Mesenchymal stem cell (in vitro differentiated cells and primary cell): ENCODE results near the gene ARHGAP6.

ENCODE experiments used
- DNase-seq: peaks from one replicate; pipeline ENCODE4 v3.0.0-alpha.2; 2013
- H2AFZ ChIP-seq: one replicate; pipeline ENCODE4 v1.6.1; 2013; ENCODE audit warnings: low read depth, mild to moderate bottlenecking, control low read depth, inconsistent platforms, low read length, moderate library complexity
- H2AK5ac ChIP-seq: 2 replicates; pipeline ENCODE4 v1.6.1; 2013; ENCODE audit warnings: low read length, moderate library complexity, mild to moderate bottlenecking, inconsistent platforms; ENCODE audit not compliant: severe bottlenecking
- H2BK120ac ChIP-seq: one replicate; pipeline ENCODE4 v1.6.1; 2013; ENCODE audit warnings: low read depth, mild to moderate bottlenecking, inconsistent platforms, low read length, moderate library complexity
- H2BK12ac ChIP-seq, 2 experiments: one replicate each; pipeline ENCODE4 v1.6.1; 2013; ENCODE audit warnings: inconsistent platforms in 2 of 2, low read length in 2 of 2, mild to moderate bottlenecking in 2 of 2, moderate library complexity in 2 of 2, control low read depth in 1 of 2
- H2BK15ac ChIP-seq: one replicate; pipeline ENCODE4 v1.6.1; 2013; ENCODE audit warnings: mild to moderate bottlenecking, low read depth, inconsistent platforms; ENCODE audit not compliant: poor library complexity, severe bottlenecking
- H2BK5ac ChIP-seq: 2 replicates; pipeline ENCODE4 v1.6.1; 2013; ENCODE audit warnings: low read depth, mild to moderate bottlenecking, low read length, control low read depth, inconsistent platforms; ENCODE audit not compliant: poor library complexity, severe bottlenecking
- H3K14ac ChIP-seq, 2 experiments: one replicate each; pipeline ENCODE4 v1.6.1; 2013; ENCODE audit warnings: inconsistent platforms in 2 of 2, low read length in 2 of 2, control low read depth in 1 of 2, mild to moderate bottlenecking in 1 of 2, moderate library complexity in 1 of 2
- H3K18ac ChIP-seq, 2 experiments: one replicate each; pipeline ENCODE4 v1.6.1; 2013; ENCODE audit warnings: inconsistent platforms in 2 of 2, low read length in 2 of 2, control low read depth in 1 of 2, low read depth in 1 of 2, mild to moderate bottlenecking in 1 of 2
- H3K23ac ChIP-seq, 2 experiments: one replicate each; pipeline ENCODE4 v1.6.1; 2013; ENCODE audit warnings: inconsistent platforms in 2 of 2, low read length in 2 of 2, mild to moderate bottlenecking in 2 of 2, moderate library complexity in 2 of 2, control low read depth in 1 of 2
- H3K27ac ChIP-seq: 2 replicates; pipeline ENCODE4 v1.5.1; 2013; ENCODE audit warnings: mild to moderate bottlenecking, moderate library complexity, low read length, control low read depth, inconsistent platforms; ENCODE audit not compliant: poor library complexity, severe bottlenecking
- H3K27me3 ChIP-seq, 2 experiments: 2 replicates each; pipeline versions ENCODE4 v1.6.1 to v1.7.0; 2013; ENCODE audit warnings: low read length in 2 of 2, mild to moderate bottlenecking in 2 of 2, moderate library complexity in 2 of 2, control low read depth in 1 of 2, inconsistent platforms in 1 of 2; ENCODE audit not compliant: control insufficient read depth in 1 of 2, insufficient read depth in 1 of 2
- H3K36me3 ChIP-seq, 2 experiments: 2 replicates each; pipeline versions ENCODE4 v1.6.1 to v1.7.0; 2013; ENCODE audit warnings: low read length in 2 of 2, control low read depth in 1 of 2, inconsistent platforms in 1 of 2, low read depth in 1 of 2, mild to moderate bottlenecking in 1 of 2; ENCODE audit not compliant: insufficient read depth in 2 of 2, control insufficient read depth in 1 of 2
- H3K4ac ChIP-seq, 2 experiments: one replicate each; pipeline ENCODE4 v1.6.1; 2013; ENCODE audit warnings: inconsistent platforms in 2 of 2, low read length in 2 of 2, mild to moderate bottlenecking in 2 of 2, moderate library complexity in 2 of 2, control low read depth in 1 of 2, low read depth in 1 of 2
- H3K4me1 ChIP-seq: 2 replicates; pipeline ENCODE4 v1.6.1; 2013; ENCODE audit warnings: low read depth, low read length, control low read depth; ENCODE audit not compliant: control insufficient read depth, insufficient read depth
- H3K4me2 ChIP-seq: 2 replicates; pipeline ENCODE4 v1.6.1; 2013; ENCODE audit warnings: low read length, mild to moderate bottlenecking, inconsistent platforms; ENCODE audit not compliant: poor library complexity, severe bottlenecking
- H3K4me3 ChIP-seq, 2 experiments: 2 replicates each; pipeline versions ENCODE4 v1.5.1 to v1.7.0; 2013; ENCODE audit warnings: low read length in 2 of 2, mild to moderate bottlenecking in 2 of 2, control low read depth in 1 of 2, low read depth in 1 of 2; ENCODE audit not compliant: insufficient read depth in 1 of 2
- H3K79me1 ChIP-seq: replicated peaks from 2 replicates; pipeline ENCODE4 v1.6.1; 2013; ENCODE audit warnings: mild to moderate bottlenecking, control low read depth, low read length, inconsistent platforms; ENCODE audit not compliant: poor library complexity, severe bottlenecking
- H3K9ac ChIP-seq: 2 replicates; pipeline ENCODE4 v1.7.0; 2013; ENCODE audit warnings: mild to moderate bottlenecking, low read length, moderate library complexity
- H3K9me3 ChIP-seq: 2 replicates; pipeline ENCODE4 v1.7.0; 2013; ENCODE audit warnings: mild to moderate bottlenecking, low read length; ENCODE audit not compliant: control insufficient read depth
- H4K8ac ChIP-seq: one replicate; pipeline ENCODE4 v1.6.1; 2013; ENCODE audit warnings: inconsistent platforms, mild to moderate bottlenecking, low read length, moderate library complexity
- H4K91ac ChIP-seq: one replicate; pipeline ENCODE4 v1.6.1; 2013; ENCODE audit warnings: mild to moderate bottlenecking, low read length, inconsistent platforms
- WGBS: methylation state at CpG from one replicate; pipeline ENCODE4 v1.1.7; 2013; ENCODE audit warnings: mixed read lengths; 5-methylcytosine and 5-hydroxymethylcytosine counted together

The ARHGAP6 gene

GRCh38 chrX:11187001-11187400 is 478.7 kb downstream of the ARHGAP6 start:
- no peak overlapping the region for H3K27ac ChIP-seq
- H3K4me3 ChIP-seq, result no peak overlapping the region
- WGBS, result 81% methylated on average over 2 of the region's 3 CpGs
- H2BK15ac ChIP-seq, result no peak overlapping the region
- H2BK12ac ChIP-seq, result no peak overlapping the region
- H4K91ac ChIP-seq, result no peak overlapping the region
- no peaks in the 10 kb centered on the region for H3K79me1 ChIP-seq
- no peak overlapping the region for H3K4ac ChIP-seq
- no peak overlapping the region for H2AFZ ChIP-seq
- no peak overlapping the region for H2BK120ac ChIP-seq
- no peak overlapping the region for H3K23ac ChIP-seq
- H3K9ac ChIP-seq, result no peak overlapping the region
- no peak overlapping the region for H3K4me2 ChIP-seq
- no peak overlapping the region for H3K18ac ChIP-seq
- H3K4me1 ChIP-seq, result no peaks in the 10 kb centered on the region
- no peaks in the 10 kb centered on the region for H3K9me3 ChIP-seq
- DNase-seq, result no peak
- H4K8ac ChIP-seq, result no peak overlapping the region
- peaks cover 0 to 28% of the 10 kb centered on the region in 2 experiments for H3K36me3 ChIP-seq
- H3K14ac ChIP-seq, result no peak overlapping the region
- no peaks in the 10 kb centered on the region for H3K27me3 ChIP-seq
- H2BK5ac ChIP-seq, result no peak overlapping the region
- no peak overlapping the region for H2AK5ac ChIP-seq

GRCh38 chrX:11185861-11186260 is 479.9 kb downstream of the ARHGAP6 start:
- no peak overlapping the region for H3K9ac ChIP-seq
- no peak overlapping the region for H3K4ac ChIP-seq
- no peak overlapping the region for H4K8ac ChIP-seq
- no peak overlapping the region for H2BK12ac ChIP-seq
- H3K27me3 ChIP-seq, result no peaks in the 10 kb centered on the region
- no peak overlapping the region for H3K14ac ChIP-seq
- no peak overlapping the region for H2BK5ac ChIP-seq
- no peak overlapping the region for H3K4me3 ChIP-seq
- H3K4me2 ChIP-seq, result no peak overlapping the region
- DNase-seq, result peak; percentile 0
- no peaks in the 10 kb centered on the region for H3K9me3 ChIP-seq
- H3K18ac ChIP-seq, result no peak overlapping the region
- H3K4me1 ChIP-seq, result no peaks in the 10 kb centered on the region
- H3K79me1 ChIP-seq, result no peaks in the 10 kb centered on the region
- H3K27ac ChIP-seq, result no peak overlapping the region
- H3K23ac ChIP-seq, result no peak overlapping the region
- no peak overlapping the region for H4K91ac ChIP-seq
- no peak overlapping the region for H2BK120ac ChIP-seq
- H2BK15ac ChIP-seq, result no peak overlapping the region
- peaks cover 0 to 34% of the 10 kb centered on the region in 2 experiments for H3K36me3 ChIP-seq
- no peak overlapping the region for H2AFZ ChIP-seq
- H2AK5ac ChIP-seq, result no peak overlapping the region

GRCh38 chrX:11180571-11180970 is 485.1 kb downstream of the ARHGAP6 start:
- no peaks in the 10 kb centered on the region for H3K9me3 ChIP-seq
- no peak overlapping the region for H2BK5ac ChIP-seq
- H3K36me3 ChIP-seq, result peaks cover 0 to 58% of the 10 kb centered on the region in 2 experiments
- H2BK12ac ChIP-seq, result no peak overlapping the region
- H3K4me3 ChIP-seq, result no peak overlapping the region
- WGBS, result 97% methylated on average over 5 of the region's 5 CpGs
- H2BK120ac ChIP-seq, result no peak overlapping the region
- no peak overlapping the region for H2AK5ac ChIP-seq
- H3K4me1 ChIP-seq, result no peaks in the 10 kb centered on the region
- H3K79me1 ChIP-seq, result no peaks in the 10 kb centered on the region
- H2BK15ac ChIP-seq, result no peak overlapping the region
- H3K18ac ChIP-seq, result no peak overlapping the region
- H3K27ac ChIP-seq, result no peak overlapping the region
- H3K4me2 ChIP-seq, result no peak overlapping the region
- H3K27me3 ChIP-seq, result no peaks in the 10 kb centered on the region
- H3K9ac ChIP-seq, result no peak overlapping the region
- H2AFZ ChIP-seq, result no peak overlapping the region
- no peak overlapping the region for H4K91ac ChIP-seq
- H3K14ac ChIP-seq, result no peak overlapping the region
- no peak for DNase-seq
- no peak overlapping the region for H3K4ac ChIP-seq
- H3K23ac ChIP-seq, result no peak overlapping the region
- no peak overlapping the region for H4K8ac ChIP-seq

- Histone ChIP-seq H4K91ac (no peak overlapping the region), H3K23ac (no peak overlapping the region), H3K36me3 (peaks cover 0 to 67% of the 10 kb centered on the region in 2 experiments), H3K14ac (no peak overlapping the region), H3K27ac (no peak overlapping the region), H2AFZ (no peak overlapping the region), H3K79me1 (no peaks in the 10 kb centered on the region), H3K4me1 (no peaks in the 10 kb centered on the region), H2BK120ac (no peak overlapping the region), H3K4me3 (no peak overlapping the region), H3K9me3 (no peaks in the 10 kb centered on the region), H3K27me3 (no peaks in the 10 kb centered on the region), H4K8ac (no peak overlapping the region), H2AK5ac (no peak overlapping the region), H2BK5ac (no peak overlapping the region), H3K4me2 (no peak overlapping the region), H3K4ac (no peak overlapping the region), H3K9ac (no peak overlapping the region), H2BK12ac (no peak overlapping the region), H2BK15ac (no peak overlapping the region), H3K18ac (no peak overlapping the region)
- 100% methylated on average over 1 of the region's 4 CpGs for WGBS
- DNase-seq, result no peak
Observed at GRCh38 chrX:11172415-11172814, 493.3 kb downstream of the ARHGAP6 start.
